UCSD-AML1 (cell line): Measurements from ENCODE around the gene GIMAP6.
"Not testable (repeated sequence)": the region's sequence is repeated elsewhere in the genome, so short reads cannot be mapped to it uniquely, and the experiment has no call there.

Experiments
- DNase-seq: peaks from one replicate; lab custom pipeline; 2025; ENCODE audit not compliant: unreplicated experiment; lab: John Stamatoyannopoulos, UW

Gene GIMAP6

GRCh38 chr7:150586785-150587152 lies 45.4 kb downstream of the GIMAP6 start:
- DNase-seq, result no peak

DNA sequence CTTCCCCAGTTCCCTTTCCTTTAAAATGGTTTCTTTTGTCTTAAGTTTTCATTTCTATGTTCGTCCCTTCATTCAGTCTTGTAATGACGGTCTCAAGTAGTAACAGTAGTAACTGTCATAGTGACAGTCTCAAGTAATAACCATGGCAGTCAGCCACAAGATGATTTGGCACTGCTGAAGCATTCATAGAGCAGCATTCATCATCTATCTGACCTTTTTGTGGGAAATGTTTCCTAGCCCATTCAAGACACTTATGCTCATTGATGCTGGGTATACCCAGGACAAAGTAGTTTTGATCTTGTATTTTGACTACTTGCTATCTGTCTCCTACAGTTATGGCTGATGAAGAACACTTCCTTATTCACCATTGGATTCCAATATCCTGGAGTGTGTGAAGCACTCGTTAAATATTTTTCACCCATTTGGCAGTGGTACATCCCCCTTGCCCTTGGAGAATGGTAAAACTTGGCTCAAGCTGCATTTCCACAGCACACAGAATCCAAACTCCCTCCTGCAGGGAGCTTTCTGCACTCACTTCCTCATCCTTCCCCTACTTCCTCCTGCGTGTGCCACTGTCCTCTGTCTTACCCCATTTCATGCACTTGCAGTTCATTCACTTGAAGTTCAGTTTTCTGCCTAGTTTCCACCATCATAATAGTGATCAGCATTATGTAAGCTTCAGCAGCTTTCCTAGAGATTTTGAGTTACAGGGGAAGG lies 46.0 kb downstream of the GIMAP6 start:
- no peak for DNase-seq

GRCh38 chr7:150585199-150585598 lies 47.0 kb downstream of the GIMAP6 start:
- no peak for DNase-seq

DNA sequence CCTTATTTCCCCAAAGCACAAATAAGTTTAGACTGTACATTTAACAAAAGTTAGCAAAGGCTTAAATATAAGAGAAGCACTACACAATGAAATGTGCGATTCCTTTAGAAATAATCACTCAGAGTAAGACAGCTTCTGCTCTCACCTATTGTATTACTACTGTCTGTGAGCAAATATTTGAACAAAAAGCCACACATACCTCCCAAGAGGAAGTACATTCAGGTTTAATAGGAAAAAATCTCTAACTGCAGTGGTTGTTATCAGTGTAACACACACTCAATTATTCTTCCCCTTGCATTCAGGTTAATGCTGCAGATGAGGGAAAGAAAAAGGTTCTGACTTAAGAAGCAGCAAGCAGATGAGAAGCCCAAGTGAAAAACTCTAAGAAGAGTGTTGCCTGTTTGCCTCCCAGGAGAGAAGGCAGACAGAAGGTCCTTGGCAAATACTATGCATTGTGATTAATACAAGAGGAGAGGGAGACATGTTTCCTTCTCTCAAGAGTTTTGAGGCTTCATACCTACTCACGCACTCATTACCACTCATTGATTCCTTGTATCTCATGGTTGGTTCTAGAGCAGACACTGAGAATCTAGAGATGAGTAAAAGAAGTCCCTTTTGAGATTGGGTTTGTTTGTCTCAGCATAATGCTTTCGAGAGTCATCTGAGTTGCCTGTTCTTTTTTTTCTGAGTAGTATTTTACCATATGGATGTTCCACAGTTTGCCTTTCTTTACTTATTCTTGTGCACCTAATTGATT lies 51.4 kb downstream of the GIMAP6 start:
- DNase-seq, result no peak

- not testable (repeated sequence) for DNase-seq
These were observed 52.1 kb downstream of the GIMAP6 start for GRCh38 chr7:150579979-150580637.
